Mucosa of descending colon (tissue), 3 donors: ENCODE measurements around the gene MVB12B. TPM values are rescaled to one million over a fixed set of nuclear protein-coding genes. Genes with fewer than 3 reads are reported as not detected.

ENCODE experiments used
- ATAC-seq: fragments of 200-7000 bp; cut with Tn5 transposase; one replicate; pipeline ENCODE4 v1.9.1; 2020; ENCODE audit warnings: mild to moderate bottlenecking, moderate library complexity
- DNase-seq, 3 donors: peaks; one replicate each; pipeline ENCODE4 v3.0.0-alpha.2; 2020
- H3K36me3 ChIP-seq: fragments of 200-600 bp; one replicate; pipeline ENCODE4 v1.8.0; 2021; ENCODE audit warnings: low read depth, mild to moderate bottlenecking
- H3K4me1 ChIP-seq: fragments of 200-600 bp; one replicate; pipeline ENCODE4 v1.8.0; 2021; ENCODE audit warnings: low read depth, mild to moderate bottlenecking
- H3K4me3 ChIP-seq: fragments of 200-600 bp; one replicate; pipeline ENCODE4 v1.8.0; 2021; ENCODE audit warnings: mild to moderate bottlenecking
- H3K9me3 ChIP-seq: fragments of 200-600 bp; one replicate; pipeline ENCODE4 v1.8.0; 2021; ENCODE audit warnings: mild to moderate bottlenecking
- intact Hi-C, 2 donors: fragments of 100-400 bp; cut with DNase I in 1 of 2; cut with micrococcal nuclease in 1 of 2; formaldehyde crosslinking; loops; one replicate each; pipeline versions ENCODE4 v1.11.0 to v1.11.1; 2022; cut with DNase I, micrococcal nuclease
- total RNA-seq, 3 donors: library from RNA; stranded (reverse); fragmentation: NEBNext Ultra II Directional in 2 of 3; extraction: Animal tissue kit (Norgen Biotek cat#: 25700) in 2 of 3; gene quantifications; one replicate each; pipeline versions ENCODE4 v1.2.1 to v1.2.4, GENCODE V29; 2021 to 2023
- TF ChIP-seq, protein P1 (sequence below): fragments of 200-600 bp; IDR thresholded peaks from one replicate; pipeline ENCODE4 v1.8.0; 2022; ENCODE audit warnings: antibody characterized with exemption, mild to moderate bottlenecking
- donor health status: DM: no; HTN: no; CAD: no; lungs with moderate emphysema.
- donor health status: DM: no; HTN: no; CAD: no.
- donor health status: DM: no; HTN: yes; CAD: no.

Gene MVB12B
- total RNA-seq, 3 donors from 2014 or later, result 16.8 to 26.4 (median 21.6) TPM

DNA sequence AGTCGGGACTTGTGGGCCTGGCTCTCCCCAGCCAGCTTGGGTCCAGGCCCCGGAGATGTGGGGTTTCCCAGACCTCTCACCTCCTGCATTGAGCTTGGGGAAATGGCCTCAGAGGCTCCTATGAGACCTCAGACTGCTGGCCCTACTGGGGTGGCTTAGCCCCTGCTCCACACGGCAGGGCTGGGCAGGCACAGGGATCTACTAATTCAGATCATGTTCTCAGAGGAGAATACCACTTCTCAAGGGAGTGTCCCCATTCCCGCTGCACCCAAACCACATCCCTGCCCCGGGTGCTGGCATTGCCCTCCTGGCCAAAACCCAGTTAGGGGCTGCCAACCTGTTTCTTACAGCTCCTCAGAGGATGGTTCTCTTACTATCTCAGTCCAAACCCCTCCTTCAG lies 205.0 kb downstream of the MVB12B start:
- ATAC-seq, result no peak
- no peaks in the 10 kb centered on the region for H3K4me1 ChIP-seq

DNA sequence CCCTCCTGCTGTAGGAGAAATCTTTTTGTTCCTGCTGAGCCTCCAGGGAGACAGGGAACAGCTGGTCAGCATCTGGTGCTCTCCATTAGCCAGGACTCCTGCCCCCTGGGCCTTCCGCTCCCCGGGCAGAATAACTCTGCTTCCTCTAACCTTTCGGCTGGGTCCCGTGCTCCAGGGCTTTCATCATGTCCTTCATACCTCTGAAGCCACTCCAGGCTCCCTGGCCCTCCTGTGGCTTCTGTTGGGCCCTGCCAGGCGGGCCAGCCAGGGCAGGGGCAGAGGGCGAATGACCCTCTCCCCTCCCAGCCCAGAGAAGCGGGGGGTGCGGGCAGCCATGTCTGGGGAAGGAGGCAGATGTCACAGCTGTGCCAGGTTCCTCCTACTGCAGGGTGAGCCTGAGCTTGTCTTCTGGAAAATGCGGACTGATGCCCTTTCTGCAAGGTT lies 205.4 kb downstream of the MVB12B start:
- intact Hi-C loops, result no loop called here
- no peak overlapping the region for H3K4me3 ChIP-seq
- H3K36me3 ChIP-seq, result no peaks in the 10 kb centered on the region
- H3K9me3 ChIP-seq, result no peaks in the 10 kb centered on the region
- TF ChIP-seq, protein P1, sequence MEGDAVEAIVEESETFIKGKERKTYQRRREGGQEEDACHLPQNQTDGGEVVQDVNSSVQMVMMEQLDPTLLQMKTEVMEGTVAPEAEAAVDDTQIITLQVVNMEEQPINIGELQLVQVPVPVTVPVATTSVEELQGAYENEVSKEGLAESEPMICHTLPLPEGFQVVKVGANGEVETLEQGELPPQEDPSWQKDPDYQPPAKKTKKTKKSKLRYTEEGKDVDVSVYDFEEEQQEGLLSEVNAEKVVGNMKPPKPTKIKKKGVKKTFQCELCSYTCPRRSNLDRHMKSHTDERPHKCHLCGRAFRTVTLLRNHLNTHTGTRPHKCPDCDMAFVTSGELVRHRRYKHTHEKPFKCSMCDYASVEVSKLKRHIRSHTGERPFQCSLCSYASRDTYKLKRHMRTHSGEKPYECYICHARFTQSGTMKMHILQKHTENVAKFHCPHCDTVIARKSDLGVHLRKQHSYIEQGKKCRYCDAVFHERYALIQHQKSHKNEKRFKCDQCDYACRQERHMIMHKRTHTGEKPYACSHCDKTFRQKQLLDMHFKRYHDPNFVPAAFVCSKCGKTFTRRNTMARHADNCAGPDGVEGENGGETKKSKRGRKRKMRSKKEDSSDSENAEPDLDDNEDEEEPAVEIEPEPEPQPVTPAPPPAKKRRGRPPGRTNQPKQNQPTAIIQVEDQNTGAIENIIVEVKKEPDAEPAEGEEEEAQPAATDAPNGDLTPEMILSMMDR, result no peak
- ATAC-seq (no peak), DNase-seq (no peak)
- H3K4me1 ChIP-seq, result no peaks in the 10 kb centered on the region

More for the DNA sequence above, 205.0 kb downstream of the MVB12B start:
- intact Hi-C loops, result no loop called here
- TF ChIP-seq, protein P1, result no peak
- H3K9me3 ChIP-seq, result no peaks in the 10 kb centered on the region
- H3K36me3 ChIP-seq, result no peaks in the 10 kb centered on the region
- no peak overlapping the region for H3K4me3 ChIP-seq
- peak in 1 of 3 donors; percentile 27 for DNase-seq

DNA sequence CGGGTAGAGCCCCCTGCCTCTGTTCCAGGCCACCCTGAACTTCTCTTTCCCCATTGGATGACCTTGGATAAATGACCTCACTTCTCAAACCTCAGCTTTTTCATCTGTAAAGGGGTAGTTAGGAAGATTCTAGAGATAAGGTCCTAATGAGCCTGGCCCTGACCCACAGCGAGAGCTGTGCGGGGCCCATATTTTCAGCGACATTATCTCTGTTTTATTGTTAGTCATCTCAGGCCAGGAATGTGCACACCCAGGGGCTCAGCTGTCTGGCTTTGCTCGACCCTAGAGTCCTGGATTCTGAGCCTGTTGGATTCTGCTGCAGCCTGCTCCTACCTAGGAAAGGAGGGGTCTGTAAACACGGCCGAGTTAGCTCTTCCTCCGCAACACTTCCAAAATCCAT lies 205.9 kb downstream of the MVB12B start:
- H3K4me3 ChIP-seq, result no peak overlapping the region
- H3K4me1 ChIP-seq, result no peaks in the 10 kb centered on the region
- intact Hi-C loops, result no loop called here
- TF ChIP-seq, protein P1, result no peak
- DNase-seq, result no peak
- ATAC-seq, result no peak
- no peaks in the 10 kb centered on the region for H3K36me3 ChIP-seq
- H3K9me3 ChIP-seq, result no peaks in the 10 kb centered on the region

- no peak overlapping the region for H3K4me3 ChIP-seq
- intact Hi-C loops, result no loop called here
- DNase-seq (no peak), ATAC-seq (peak; percentile 45)
- H3K36me3 ChIP-seq, result no peaks in the 10 kb centered on the region
- H3K4me1 ChIP-seq, result no peaks in the 10 kb centered on the region
- TF ChIP-seq, protein P1, result no peak
- no peaks in the 10 kb centered on the region for H3K9me3 ChIP-seq
Measured at GRCh38 chr9:126532951-126533925, 206.6 kb downstream of the MVB12B start.

GRCh38 chr9:126533926-126534310 lies 207.3 kb downstream of the MVB12B start:
- ATAC-seq, result no peak
- H3K4me3 ChIP-seq, result no peak overlapping the region
- TF ChIP-seq, protein P1, result no peak
- no peaks in the 10 kb centered on the region for H3K9me3 ChIP-seq
- DNase-seq, result no peak
- intact Hi-C loops, result no loop called here
- H3K36me3 ChIP-seq, result no peaks in the 10 kb centered on the region
- no peaks in the 10 kb centered on the region for H3K4me1 ChIP-seq
